Measurements from ENCODE around the gene CARD10. TPM values are rescaled to one million over a fixed set of nuclear protein-coding genes. Genes with fewer than 3 reads are reported as not detected.

CARD10 gene
- total RNA-seq, 2 experiments from 2014 or later, result not detected

DNA sequence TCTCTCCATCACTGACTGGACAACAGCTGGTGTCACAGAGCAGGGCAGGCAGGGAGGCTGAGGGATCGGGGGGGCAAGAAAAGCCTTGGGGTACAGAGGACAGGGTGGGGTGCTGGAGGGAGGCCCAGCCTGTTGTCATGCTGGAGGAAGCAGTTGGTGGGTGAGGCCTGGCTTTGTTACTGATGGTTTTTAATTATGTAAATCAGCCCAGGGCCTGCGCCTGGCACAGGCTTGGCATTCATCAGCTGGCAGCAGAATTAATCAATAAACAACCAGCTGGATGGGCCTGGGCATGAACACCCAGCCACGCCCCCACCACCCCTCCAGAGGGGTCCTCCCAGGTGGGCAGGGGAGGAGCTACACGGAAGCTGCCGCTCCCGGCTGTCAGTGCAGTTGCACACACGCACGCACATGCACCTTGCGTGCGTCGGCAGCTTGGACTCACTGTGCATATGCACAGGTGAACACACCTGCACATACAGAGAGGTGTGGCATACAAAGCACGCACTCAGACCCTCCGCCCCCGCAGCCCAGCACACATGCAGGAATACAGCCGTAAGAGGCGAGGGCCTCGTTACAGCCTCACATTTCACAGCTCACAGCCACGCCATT, 70.6 kb downstream of the CARD10 start:
- intact Hi-C loops (cut with micrococcal nuclease), result no loop called here
- Mint-ChIP-seq H3K27ac (no peak overlapping the region), H3K36me3 (ENCODE audit: low read depth) (peaks cover 3% of the 10 kb centered on the region), H3K27me3 (ENCODE audit: low read depth) (no peaks in the 10 kb centered on the region), H3K4me1 (ENCODE audit: low read depth) (peaks cover 7% of the 10 kb centered on the region), H3K9me3 (no peaks in the 10 kb centered on the region), H3K4me3 (no peak overlapping the region)
- CTCF ChIA-PET, result interaction anchor here (0.6 to 0.8 kb wide), 2 partner anchors 10 to 28 kb away, joined by 3 to 4 read pairs; no protein-coding TSS in a partner anchor
- DNase-seq, result no peak

DNA sequence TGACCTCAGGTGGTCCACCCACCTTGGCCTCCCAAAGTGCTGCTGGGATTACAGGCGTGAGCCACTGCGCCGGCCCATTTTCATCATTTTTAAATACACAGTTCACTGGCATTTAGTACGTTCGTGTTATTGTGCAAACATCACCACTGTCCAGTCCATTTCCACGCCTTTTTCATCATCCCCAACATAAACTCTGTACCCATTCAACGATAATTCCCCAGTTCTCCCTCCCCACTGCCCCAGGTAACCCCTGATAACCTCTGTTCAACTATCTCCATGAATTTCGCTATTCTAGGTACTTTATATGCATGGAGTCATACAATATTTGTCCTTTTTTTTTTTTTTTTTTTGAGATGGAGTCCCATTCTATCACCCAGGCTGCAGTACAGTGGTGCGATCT, 73.7 kb downstream of the CARD10 start:
- no peak for DNase-seq
- no peak overlapping the region for H3K27ac Mint-ChIP-seq

DNA sequence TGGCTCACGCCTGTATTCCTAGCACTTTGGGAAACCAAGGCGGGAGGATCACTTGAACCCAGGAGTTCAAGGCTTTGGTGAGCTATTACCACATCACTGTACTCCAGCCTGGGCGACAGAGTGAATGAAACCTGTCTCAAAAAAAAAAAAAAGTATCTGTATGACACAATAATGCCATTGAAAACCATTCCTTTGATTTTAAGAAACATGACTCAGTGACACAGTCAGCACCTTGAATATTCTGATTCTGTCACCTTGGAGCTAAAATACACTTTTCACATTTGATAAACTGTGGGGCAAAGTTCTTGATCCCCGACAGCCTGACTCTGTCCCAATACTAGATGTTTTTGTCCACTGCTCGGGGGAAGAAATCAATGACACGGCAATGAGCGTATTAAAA, 75.2 kb downstream of the CARD10 start:
- Mint-ChIP-seq H3K9me3 (peaks cover 3% of the 10 kb centered on the region), H3K27me3 (ENCODE audit: low read depth) (no peaks in the 10 kb centered on the region), H3K36me3 (ENCODE audit: low read depth) (no peaks in the 10 kb centered on the region), H3K27ac (no peak overlapping the region), H3K4me1 (ENCODE audit: low read depth) (peaks cover 2% of the 10 kb centered on the region), H3K4me3 (no peak overlapping the region)
- intact Hi-C loops (cut with micrococcal nuclease), result no loop called here
- CTCF ChIA-PET, result no interaction called here
- DNase-seq, result no peak

More for the DNA sequence above, 73.7 kb downstream of the CARD10 start:
- H3K4me3 Mint-ChIP-seq, result no peak overlapping the region
- H3K4me1 Mint-ChIP-seq (ENCODE audit: low read depth), result peaks cover 4% of the 10 kb centered on the region
- H3K36me3 Mint-ChIP-seq (ENCODE audit: low read depth), result no peaks in the 10 kb centered on the region
- intact Hi-C loops (cut with micrococcal nuclease), result no loop called here
- CTCF ChIA-PET, result interaction anchor here (1.2 kb wide), 1 partner anchor 27 kb away, joined by 3 read pairs; no protein-coding TSS in a partner anchor
- H3K27me3 Mint-ChIP-seq (ENCODE audit: low read depth), result no peaks in the 10 kb centered on the region
- H3K9me3 Mint-ChIP-seq, result peaks cover 3% of the 10 kb centered on the region

DNA sequence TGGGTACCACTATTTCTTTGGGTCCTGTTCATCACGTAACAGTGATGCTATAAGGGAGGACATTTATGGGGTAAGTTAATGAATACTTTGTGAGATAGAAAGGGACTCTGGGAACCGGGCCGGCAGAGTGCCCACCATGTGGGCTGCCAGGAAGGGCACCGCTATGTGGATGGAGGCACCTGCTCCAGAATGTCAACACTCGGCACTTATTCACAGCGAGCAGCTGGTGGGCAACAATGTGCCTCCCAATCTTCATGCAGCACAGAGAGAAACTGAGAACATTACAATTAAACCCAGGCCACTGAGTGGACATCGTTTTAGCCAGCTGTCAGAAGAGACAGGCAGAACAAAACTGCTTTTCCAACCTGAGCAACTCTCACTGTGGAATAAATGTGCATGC, 76.1 kb downstream of the CARD10 start:
- Mint-ChIP-seq H3K4me1 (ENCODE audit: low read depth) (peaks cover 2% of the 10 kb centered on the region), H3K36me3 (ENCODE audit: low read depth) (no peaks in the 10 kb centered on the region), H3K4me3 (no peak overlapping the region), H3K9me3 (peaks cover 3% of the 10 kb centered on the region), H3K27me3 (ENCODE audit: low read depth) (no peaks in the 10 kb centered on the region), H3K27ac (no peak overlapping the region)
- intact Hi-C loops (cut with micrococcal nuclease), result no loop called here
- CTCF ChIA-PET, result interaction anchor here (1.4 to 1.8 kb wide), 2 partner anchors 12 to 13 kb away, joined by 4 to 5 read pairs; no protein-coding TSS in a partner anchor
- no peak for DNase-seq

DNA sequence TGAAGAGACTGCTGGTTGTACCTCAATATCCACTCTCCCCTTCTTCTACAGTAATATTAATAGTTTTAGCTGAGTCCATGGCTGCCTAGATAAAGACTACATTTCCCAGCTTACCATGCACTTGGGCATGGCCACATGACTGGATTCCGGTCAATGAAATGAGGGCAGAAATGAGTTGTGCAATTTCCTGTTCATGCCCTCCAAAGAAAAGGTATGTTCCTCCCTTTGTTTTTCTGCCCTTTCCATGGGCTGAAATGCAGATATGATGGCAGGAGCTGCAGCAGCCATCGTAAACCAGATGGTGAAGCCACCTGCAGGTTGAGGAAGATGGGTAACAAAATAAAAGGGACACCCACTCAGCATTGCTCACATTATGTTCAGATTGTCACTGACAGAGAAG, 76.7 kb downstream of the CARD10 start:
- Mint-ChIP-seq H3K9me3 (peaks cover 3% of the 10 kb centered on the region), H3K4me3 (no peak overlapping the region), H3K27ac (no peak overlapping the region)

DNA sequence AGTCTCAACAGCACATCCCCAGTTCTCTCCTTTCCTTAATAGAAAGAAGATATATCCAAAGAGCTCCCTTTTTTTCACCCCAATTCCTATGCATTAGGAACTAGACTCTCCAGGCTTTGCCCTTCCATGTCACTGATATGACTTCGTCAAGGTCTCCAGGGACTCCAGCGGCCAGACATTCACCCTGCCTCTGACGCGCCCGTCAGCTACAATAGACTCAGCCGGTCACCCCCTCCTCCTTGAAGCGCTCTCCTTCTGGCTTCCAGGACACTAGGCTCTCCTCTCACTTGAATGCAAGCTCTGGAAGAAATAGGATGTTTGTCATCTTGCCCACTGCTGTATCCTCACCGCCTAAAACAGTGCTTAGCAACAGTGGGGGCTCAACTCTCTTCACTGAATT, 77.1 kb downstream of the CARD10 start:
- CTCF ChIA-PET, result interaction anchor here (0.8 to 1.8 kb wide), 4 partner anchors 11 to 126 kb away, joined by 4 to 5 read pairs (median 4); no protein-coding TSS in a partner anchor
- Mint-ChIP-seq H3K36me3 (ENCODE audit: low read depth) (no peaks in the 10 kb centered on the region), H3K9me3 (peaks cover 3% of the 10 kb centered on the region), H3K27me3 (ENCODE audit: low read depth) (no peaks in the 10 kb centered on the region), H3K4me1 (ENCODE audit: low read depth) (peaks cover 2% of the 10 kb centered on the region), H3K27ac (no peak overlapping the region), H3K4me3 (no peak overlapping the region)
- intact Hi-C loops (cut with micrococcal nuclease), result no loop called here
- no peak for DNase-seq

More for the DNA sequence above, 76.7 kb downstream of the CARD10 start:
- Mint-ChIP-seq H3K4me1 (ENCODE audit: low read depth) (peaks cover 2% of the 10 kb centered on the region), H3K36me3 (ENCODE audit: low read depth) (no peaks in the 10 kb centered on the region), H3K27me3 (ENCODE audit: low read depth) (no peaks in the 10 kb centered on the region)
- DNase-seq, result no peak
- CTCF ChIA-PET, result interaction anchor here (1.4 to 1.8 kb wide), 2 partner anchors 11 to 13 kb away, joined by 4 to 5 read pairs; no protein-coding TSS in a partner anchor
- intact Hi-C loops (cut with micrococcal nuclease), result no loop called here

DNA sequence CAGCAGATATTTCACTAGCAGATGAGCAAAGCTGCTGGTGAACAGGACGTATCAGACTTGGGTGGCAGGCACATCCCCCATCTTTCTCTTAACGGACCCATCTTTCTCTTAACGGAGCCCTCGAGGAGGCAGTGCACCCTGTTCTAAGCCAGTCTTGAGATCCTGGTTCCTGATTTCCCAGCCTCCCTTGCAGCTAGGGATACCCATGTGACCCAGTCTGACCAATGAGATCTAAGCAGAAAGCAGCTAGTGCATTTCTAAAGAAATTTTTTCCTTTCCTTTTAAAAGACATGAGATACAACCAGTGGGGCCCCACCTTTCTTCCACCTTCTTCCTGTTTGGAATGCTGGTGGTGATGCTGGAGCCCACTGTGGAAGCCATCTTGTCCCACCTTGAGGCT, 78.3 kb downstream of the CARD10 start:
- intact Hi-C loops (cut with micrococcal nuclease), result no loop called here
- Mint-ChIP-seq H3K27ac (no peak overlapping the region), H3K27me3 (ENCODE audit: low read depth) (no peaks in the 10 kb centered on the region), H3K36me3 (ENCODE audit: low read depth) (no peaks in the 10 kb centered on the region), H3K9me3 (peaks cover 3% of the 10 kb centered on the region), H3K4me3 (no peak overlapping the region), H3K4me1 (ENCODE audit: low read depth) (peaks cover 2% of the 10 kb centered on the region)
- CTCF ChIA-PET, result interaction anchor here (0.6 to 1.2 kb wide), 3 partner anchors 12 to 40 kb away, joined by 3 to 4 read pairs (median 3); no protein-coding TSS in a partner anchor
- no peak for DNase-seq

Other genes starting within 250 kb of the CARD10 start
- 10 to 100 TPM; 30.5 to 34.0 TPM for gene CYTH4, start 236.9 kb downstream of the CARD10 start, total RNA-seq
- under 1 TPM; 0.57 to 0.79 TPM for gene ELFN2, start 91.9 kb downstream of the CARD10 start, total RNA-seq
- 10 to 100 TPM; 83.1 to 90.9 TPM for gene MFNG, start 33.0 kb downstream of the CARD10 start, total RNA-seq
- 1 to 10 TPM; 1.9 to 2.8 TPM for gene CDC42EP1, start 41.1 kb upstream of the CARD10 start, total RNA-seq
- gene LGALS2, start 60.7 kb upstream of the CARD10 start, total RNA-seq, result not detected
- gene GGA1, start 89.4 kb upstream of the CARD10 start, total RNA-seq, result 10 to 100 TPM; 46.1 to 49.1 TPM
- gene SH3BP1, start 120.3 kb upstream of the CARD10 start, total RNA-seq, result 10 to 100 TPM; 45.9 to 51.0 TPM
- 10 to 100 TPM; 17.4 to 19.2 TPM for gene PDXP, start 139.3 kb upstream of the CARD10 start, total RNA-seq
- 10 to 100 TPM; 62.7 to 70.2 TPM for gene LGALS1, start 156.2 kb upstream of the CARD10 start, total RNA-seq
- gene NOL12, start 166.9 kb upstream of the CARD10 start, total RNA-seq, result 10 to 100 TPM; 26.7 to 30.4 TPM
- gene TRIOBP, start 177.6 kb upstream of the CARD10 start, total RNA-seq, result 10 to 100 TPM; 17.5 to 18.8 TPM

Measured in activated naive CD4-positive, alpha-beta T cell treated with anti-CD3 and anti-CD28 coated beads for 36 hours (primary cell).